HL-60 (cell line): ENCODE results near the gene ZGPAT.

ENCODE experiments used
- DNase-seq, 2 experiments: peaks; one replicate each; pipeline ENCODE4 v3.0.0-alpha.2; 2010 to 2020; ENCODE audit warnings: low read depth in 1 of 2, low spot score in 1 of 2
- H3K27ac ChIP-seq: fragments of 250-450 bp; sonication (Bioruptor Pico); replicated peaks from 2 replicates; pipeline ENCODE4 v1.5.1; 2020; ENCODE audit warnings: mild to moderate bottlenecking, moderate library complexity
- H3K27me3 ChIP-seq: fragments of 250-450 bp; sonication (Bioruptor Pico); 2 replicates; pipeline ENCODE4 v1.5.1; 2021; ENCODE audit warnings: mild to moderate bottlenecking, moderate library complexity; ENCODE audit not compliant: insufficient read depth, poor library complexity, severe bottlenecking
- H3K4me3 ChIP-seq: replicated peaks from 2 replicates; pipeline ENCODE4 v1.5.1; 2011; ENCODE audit warnings: mild to moderate bottlenecking, control low read depth, low read length; ENCODE audit not compliant: insufficient read depth
- GABPA ChIP-seq: IDR thresholded peaks from 2 replicates; pipeline ENCODE4 v1.6.1; 2012; ENCODE audit warnings: low read depth
- POLR2AphosphoS5 ChIP-seq: IDR thresholded peaks from 2 replicates; pipeline ENCODE4 v1.6.1; 2012; ENCODE audit warnings: low read depth
- SPI1 ChIP-seq: IDR thresholded peaks from 2 replicates; pipeline ENCODE4 v1.6.1; 2012; ENCODE audit warnings: low read depth, mild to moderate bottlenecking, borderline replicate concordance
- TF ChIP-seq, protein P1 (sequence below): IDR thresholded peaks from one replicate; pipeline ENCODE4 v1.5.1; 2011; ENCODE audit warnings: low read length, control low read depth, inconsistent platforms; ENCODE audit not compliant: insufficient read depth
- TF ChIP-seq, protein P2 (sequence below): IDR thresholded peaks from 2 replicates; pipeline ENCODE4 v1.6.1; 2012; ENCODE audit warnings: low read depth; ENCODE audit not compliant: insufficient replicate concordance

ZGPAT gene

DNA sequence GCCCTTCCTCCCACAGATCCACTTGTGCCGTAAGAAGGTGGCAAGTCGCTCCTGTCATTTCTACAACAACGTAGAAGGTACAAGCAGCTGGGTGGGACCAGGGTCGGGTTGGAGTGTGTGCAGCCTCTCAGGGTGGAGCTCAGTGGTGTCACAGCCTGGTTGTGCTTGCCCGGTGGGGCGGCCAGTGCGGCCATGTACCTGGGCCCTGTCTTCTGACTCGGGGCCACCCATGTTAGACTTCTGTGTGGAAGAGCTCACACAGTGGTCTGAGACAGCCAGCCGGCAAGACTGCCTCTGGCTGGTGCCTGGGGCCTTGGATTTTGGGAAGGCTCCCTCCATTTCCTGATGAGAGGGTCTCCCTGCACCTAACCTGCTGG lies 45.0 kb upstream of the ZGPAT start:
- no peak overlapping the region for H3K27ac ChIP-seq
- no peak for TF ChIP-seq POLR2AphosphoS5
- no peak overlapping the region for H3K4me3 ChIP-seq

DNA sequence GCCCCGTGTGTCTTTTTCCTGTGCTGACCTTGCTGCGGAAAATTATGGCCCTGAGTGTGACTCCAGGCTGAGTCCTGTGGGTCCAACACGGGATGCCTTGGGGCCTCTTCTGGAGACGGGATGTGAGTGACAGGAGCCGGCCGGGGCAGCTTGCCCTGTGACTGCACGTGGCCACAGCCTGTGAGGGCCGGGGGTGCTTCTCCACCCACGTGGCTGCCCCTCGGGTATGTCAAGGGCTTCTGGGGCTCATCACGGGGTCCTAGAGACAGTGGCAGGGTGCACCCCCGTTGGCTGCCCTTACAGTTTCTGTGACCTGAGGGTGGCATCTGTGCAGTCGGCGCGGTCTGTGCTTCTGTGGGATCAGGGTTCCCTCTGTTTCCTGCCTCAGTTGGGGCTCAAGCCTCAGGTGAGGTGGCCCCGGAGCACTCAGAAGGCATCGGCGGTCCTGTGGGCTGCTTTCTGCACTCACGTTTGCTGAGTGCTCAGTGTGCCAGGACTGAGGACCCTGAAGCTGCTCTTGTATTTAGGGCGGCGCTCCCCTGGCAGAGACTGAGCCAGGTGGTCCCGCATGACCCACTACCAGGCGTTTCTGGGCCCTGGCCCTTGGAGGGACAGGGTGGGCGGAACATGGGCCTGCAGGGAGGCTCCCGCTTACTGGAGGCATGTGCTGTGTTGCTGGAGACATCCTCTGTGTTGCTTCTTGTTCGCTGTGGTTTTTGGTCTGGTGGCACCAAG lies 44.3 kb upstream of the ZGPAT start:
- no peak for DNase-seq
- Histone ChIP-seq H3K27me3 (no peaks in the 10 kb centered on the region), H3K4me3 (no peak overlapping the region), H3K27ac (no peak overlapping the region)
- TF ChIP-seq, protein P1, sequence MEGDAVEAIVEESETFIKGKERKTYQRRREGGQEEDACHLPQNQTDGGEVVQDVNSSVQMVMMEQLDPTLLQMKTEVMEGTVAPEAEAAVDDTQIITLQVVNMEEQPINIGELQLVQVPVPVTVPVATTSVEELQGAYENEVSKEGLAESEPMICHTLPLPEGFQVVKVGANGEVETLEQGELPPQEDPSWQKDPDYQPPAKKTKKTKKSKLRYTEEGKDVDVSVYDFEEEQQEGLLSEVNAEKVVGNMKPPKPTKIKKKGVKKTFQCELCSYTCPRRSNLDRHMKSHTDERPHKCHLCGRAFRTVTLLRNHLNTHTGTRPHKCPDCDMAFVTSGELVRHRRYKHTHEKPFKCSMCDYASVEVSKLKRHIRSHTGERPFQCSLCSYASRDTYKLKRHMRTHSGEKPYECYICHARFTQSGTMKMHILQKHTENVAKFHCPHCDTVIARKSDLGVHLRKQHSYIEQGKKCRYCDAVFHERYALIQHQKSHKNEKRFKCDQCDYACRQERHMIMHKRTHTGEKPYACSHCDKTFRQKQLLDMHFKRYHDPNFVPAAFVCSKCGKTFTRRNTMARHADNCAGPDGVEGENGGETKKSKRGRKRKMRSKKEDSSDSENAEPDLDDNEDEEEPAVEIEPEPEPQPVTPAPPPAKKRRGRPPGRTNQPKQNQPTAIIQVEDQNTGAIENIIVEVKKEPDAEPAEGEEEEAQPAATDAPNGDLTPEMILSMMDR = no peak
- TF ChIP-seq POLR2AphosphoS5 = no peak
- TF ChIP-seq, protein P2, sequence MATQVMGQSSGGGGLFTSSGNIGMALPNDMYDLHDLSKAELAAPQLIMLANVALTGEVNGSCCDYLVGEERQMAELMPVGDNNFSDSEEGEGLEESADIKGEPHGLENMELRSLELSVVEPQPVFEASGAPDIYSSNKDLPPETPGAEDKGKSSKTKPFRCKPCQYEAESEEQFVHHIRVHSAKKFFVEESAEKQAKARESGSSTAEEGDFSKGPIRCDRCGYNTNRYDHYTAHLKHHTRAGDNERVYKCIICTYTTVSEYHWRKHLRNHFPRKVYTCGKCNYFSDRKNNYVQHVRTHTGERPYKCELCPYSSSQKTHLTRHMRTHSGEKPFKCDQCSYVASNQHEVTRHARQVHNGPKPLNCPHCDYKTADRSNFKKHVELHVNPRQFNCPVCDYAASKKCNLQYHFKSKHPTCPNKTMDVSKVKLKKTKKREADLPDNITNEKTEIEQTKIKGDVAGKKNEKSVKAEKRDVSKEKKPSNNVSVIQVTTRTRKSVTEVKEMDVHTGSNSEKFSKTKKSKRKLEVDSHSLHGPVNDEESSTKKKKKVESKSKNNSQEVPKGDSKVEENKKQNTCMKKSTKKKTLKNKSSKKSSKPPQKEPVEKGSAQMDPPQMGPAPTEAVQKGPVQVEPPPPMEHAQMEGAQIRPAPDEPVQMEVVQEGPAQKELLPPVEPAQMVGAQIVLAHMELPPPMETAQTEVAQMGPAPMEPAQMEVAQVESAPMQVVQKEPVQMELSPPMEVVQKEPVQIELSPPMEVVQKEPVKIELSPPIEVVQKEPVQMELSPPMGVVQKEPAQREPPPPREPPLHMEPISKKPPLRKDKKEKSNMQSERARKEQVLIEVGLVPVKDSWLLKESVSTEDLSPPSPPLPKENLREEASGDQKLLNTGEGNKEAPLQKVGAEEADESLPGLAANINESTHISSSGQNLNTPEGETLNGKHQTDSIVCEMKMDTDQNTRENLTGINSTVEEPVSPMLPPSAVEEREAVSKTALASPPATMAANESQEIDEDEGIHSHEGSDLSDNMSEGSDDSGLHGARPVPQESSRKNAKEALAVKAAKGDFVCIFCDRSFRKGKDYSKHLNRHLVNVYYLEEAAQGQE = no peak
- TF ChIP-seq SPI1 = no peak

More for the DNA sequence above, 45.0 kb upstream of the ZGPAT start:
- no peak for DNase-seq
- no peaks in the 10 kb centered on the region for H3K27me3 ChIP-seq

DNA sequence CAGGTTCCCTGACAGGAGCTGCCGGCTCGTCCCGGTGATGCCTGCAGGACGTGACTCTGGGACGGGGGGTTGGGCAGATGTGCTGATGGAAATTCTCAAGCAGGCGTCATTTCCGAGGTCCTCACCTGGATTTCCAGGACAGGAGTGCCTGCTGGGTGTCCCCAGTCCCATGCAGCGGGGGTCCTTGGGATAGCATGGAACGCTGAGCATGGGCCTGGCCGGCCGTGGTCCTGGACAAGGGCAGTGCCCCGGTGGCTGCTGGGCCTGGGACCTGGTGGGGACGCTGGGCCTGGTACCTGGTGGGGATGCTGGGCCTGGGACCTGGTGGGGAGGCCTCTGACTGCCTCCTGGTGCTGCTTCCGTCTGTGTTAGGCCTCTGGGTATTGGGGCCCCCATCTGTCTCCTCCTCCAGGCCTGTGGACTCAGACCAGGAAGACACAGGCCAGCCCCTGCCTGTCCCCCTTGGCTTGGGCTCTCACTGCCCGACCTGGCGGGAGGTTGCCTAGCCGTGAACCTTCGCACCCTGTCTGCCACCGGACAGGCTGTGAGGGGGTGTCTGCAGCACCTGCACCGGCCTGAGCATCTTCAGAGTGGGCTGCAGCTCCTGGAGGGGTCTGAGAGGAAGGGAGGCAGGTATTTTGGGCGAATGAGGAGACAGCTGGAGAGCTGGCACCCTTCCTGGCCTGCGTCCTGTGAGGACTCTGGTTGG lies 43.5 kb upstream of the ZGPAT start:
- Histone ChIP-seq H3K27ac (no peak overlapping the region), H3K27me3 (no peaks in the 10 kb centered on the region), H3K4me3 (no peak overlapping the region)
- no peak for DNase-seq
- TF ChIP-seq SPI1 (no peak), GABPA (no peak), POLR2AphosphoS5 (no peak)
- TF ChIP-seq, protein P2 = no peak
- TF ChIP-seq, protein P1 = no peak

DNA sequence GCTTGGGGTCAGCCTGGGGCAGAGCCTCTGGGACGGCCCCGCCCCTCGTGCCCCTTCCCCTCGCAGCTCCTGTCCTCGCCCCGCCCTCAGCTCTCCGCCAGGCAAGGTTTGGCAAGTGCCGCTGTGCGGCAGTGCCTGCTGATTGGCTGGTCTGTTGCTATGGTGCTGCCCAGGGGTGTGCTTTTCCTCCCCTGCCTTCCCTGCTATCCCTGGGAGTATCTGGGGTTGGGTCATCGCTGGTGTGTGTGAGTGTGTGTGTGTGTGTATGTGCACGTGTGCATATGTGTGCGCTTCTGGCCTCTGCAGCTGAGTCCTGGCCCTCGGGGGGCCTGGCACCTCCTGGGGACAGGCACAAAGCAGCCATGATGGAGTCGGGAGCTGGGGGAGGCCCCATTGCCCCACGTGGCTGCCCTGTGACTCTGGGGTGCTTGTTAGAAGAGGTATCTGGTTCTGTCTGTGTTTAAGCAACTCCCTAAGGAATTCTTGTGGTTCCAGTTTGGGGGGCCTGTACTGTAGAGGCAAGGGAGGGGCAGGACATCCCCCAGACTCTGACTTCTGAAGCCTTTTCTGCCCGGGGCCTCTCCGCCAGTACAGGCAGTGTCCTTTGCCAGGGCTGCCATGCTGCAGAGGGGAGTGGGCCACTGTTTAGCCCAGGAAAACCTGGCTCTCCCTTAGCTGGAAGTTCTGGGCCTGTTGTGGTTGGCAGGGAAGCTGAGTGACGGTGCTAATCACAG lies 42.8 kb upstream of the ZGPAT start:
- H3K27ac ChIP-seq = no peak overlapping the region
- TF ChIP-seq POLR2AphosphoS5 (no peak), GABPA (no peak), SPI1 (no peak)
- TF ChIP-seq, protein P2 = no peak
- TF ChIP-seq, protein P1 = no peak
- no peaks in the 10 kb centered on the region for H3K27me3 ChIP-seq
- DNase-seq = no peak
- no peak overlapping the region for H3K4me3 ChIP-seq
